Embryonic facial prominence (tissue), 1 donor: ENCODE measurements around the gene MANF.
A peak's percentile ranks its signal among the peaks of the same experiment; 100 is the strongest.
"Not testable (repeated sequence)": the region's sequence is repeated elsewhere in the genome, so short reads cannot be mapped to it uniquely, and the experiment has no call there.

Experiments
- DNase-seq: peaks from one replicate; pipeline ENCODE4 v3.0.0-alpha.2; 2016; ENCODE audit errors: extremely low spot score

The MANF gene

DNA sequence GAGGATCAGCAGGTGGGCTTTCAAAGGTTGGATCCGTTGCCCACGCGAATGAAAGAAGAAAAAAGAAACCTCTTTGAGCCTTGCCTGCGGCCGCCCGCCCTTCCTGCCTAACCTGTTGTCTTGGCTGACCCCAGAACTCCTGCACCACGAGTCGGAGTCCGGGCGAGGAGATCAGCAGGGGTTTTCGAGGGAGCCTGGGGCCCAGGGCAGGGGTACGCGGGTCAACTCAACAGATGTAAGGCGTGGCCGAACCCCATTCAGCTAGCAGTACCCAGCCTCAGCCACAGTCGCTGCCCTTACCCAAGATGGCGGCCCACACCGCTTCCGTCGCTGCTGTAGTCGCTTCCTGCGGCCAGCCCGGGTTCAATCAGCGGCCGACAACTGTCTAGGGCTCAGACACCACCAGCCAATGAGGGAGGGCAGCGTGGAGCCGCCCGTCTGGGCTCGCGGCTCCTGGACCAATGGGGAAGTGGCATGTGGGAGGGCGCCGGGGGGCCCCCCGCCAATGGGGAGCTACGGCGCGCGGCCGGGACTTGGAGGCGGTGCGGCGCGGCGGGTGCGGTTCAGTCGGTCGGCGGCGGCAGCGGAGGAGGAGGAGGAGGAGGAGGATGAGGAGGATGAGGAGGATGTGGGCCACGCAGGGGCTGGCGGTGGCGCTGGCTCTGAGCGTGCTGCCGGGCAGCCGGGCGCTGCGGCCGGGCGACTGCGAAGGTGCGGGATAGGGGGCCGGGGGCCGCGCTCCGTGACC, at the start of gene MANF:
MANF (plus strand) TSS at position 566 of the 748 bp plus-strand sequence; CDS start at position 618, 52 bp downstream.
- peak; percentile 97 for DNase-seq

DNA sequence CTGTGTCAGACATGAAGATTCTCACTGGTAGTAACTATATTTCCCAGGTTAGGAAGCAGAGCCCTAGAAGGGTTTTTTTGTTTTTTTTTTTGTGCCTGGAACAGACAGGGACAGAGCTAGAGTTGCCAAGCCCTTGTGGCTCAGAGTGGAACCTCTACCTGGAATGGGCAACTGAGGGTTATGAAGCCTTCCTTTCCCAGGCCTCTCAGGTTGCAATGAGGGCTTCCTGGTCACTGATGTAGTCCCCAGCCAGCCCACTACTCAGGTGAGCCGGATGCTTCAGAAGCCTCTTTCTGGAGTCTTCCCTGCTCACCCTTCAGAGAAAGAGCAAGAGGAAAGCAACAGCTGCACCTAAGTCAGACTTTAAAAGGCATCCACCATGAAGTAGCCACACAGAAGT, 48.8 kb upstream of the MANF start:
- DNase-seq, result no peak

DNA sequence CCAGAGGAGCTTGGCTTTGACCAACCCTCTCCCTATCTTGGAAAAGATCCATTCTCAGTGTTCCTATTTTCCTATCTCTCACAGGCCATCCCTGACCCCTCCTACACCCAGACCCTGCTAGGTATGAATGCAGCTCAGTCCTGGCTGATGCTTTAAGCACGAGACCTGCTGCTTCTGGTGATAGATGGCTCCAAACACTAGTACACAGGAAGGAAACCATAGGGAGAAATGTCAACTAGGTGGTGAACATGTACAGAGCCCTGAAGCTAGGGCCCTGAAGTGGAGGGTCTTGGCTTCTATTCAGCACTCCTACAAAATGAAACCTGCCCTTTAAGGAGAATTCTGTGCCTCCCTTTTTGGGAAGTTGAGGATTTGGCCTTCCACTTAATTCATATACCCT, 47.4 kb upstream of the MANF start:
- no peak for DNase-seq

- DNase-seq, result no peak
These were observed 46.5 kb upstream of the MANF start for GRCh38 chr3:51338632-51339031.

DNA sequence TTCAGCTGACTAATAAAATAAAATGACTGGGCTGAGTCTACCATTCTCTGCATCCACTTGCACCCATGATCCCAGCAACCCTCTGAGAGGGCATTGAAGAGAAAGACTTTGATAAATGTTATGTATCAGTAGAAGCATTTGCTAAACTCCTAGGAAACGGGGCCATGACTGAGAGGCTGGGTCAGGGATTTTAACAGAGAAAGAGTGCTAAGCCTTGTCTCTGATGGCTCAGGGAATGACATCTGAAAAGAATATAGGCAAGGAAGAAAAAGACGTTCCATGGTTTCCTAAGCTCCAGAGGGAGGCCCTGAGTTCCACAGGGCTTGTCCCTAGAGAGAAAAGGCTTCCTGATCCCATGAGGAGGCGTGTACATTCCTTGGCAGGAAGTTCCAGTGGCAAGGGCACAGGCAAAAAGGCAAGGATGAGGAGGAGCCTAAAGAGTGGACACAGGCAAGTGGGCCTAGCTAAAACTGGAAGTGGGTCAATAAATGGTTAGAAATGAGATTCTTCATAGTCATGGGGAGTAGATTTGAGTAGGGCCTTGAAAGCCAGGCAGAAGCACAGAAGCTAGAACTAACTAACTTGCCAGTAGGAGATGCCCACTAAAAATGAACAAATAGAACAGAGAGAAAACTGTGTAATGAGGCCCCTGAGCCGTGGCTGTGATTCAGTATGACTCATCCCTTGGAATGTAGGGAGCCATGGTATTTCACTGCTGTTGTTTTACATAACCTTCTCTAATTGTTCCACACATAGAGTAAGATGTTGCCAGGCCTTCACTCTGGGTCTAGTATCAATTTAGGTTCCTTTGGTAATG, 44.9 kb upstream of the MANF start:
- DNase-seq, result no peak

- DNase-seq, result no peak
These were observed 44.0 kb upstream of the MANF start for GRCh38 chr3:51340989-51341636.

DNA sequence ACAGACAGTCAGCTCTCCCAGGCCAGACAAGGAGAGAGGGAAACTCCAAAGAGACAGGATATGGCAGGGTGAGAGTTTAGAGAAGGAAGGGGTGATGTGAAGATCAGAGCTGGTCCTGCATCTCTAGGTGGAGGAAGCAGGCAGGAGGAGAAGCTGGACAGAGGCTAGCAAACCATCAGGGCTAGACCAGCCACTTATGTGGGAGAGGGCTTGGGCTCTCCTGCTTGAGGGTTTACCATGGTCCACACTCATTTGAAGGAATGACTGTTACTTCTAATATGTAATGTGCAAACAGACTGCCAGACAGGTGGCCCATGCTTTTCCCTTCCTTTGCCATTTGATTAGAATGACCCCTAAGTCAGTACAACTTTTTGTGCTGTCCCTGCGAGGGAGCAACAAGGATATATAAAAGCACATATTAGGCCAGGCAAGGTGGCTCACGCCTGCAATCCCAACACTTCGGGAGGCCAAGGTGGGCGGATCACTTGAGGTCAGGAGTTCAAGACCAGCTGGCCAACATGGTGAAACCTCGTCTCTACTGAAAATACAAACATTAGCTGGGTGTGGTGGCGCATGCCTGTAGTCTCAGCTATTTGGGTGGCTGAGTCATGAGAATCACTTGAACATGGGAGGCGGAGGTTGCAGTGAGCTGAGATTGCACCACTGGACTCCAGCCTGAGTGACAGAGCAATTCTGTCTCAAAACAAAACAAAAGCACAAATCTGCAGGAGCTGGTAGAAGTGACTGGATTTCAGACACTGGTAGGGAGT, 41.0 kb upstream of the MANF start:
- no peak for DNase-seq

DNA sequence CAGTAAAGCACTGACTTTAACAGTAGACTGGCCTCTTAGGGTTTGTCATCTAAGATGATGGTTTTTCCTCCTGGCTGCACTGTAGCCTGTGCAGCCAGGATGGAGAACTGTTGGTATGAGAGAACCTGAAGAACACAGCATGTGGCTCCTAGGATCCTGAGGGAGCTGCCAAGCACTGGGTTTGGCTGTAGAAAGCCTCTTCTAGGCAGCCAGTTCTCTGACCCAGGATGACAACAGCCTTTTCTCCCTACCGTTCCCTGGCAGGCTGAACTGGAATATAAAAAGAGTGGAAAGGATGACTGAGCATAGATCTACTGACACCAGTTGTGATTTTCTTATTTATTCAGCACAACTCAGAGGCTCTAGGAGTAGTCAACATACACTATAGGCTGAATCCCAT, 34.3 kb upstream of the MANF start:
- DNase-seq, result no peak

DNA sequence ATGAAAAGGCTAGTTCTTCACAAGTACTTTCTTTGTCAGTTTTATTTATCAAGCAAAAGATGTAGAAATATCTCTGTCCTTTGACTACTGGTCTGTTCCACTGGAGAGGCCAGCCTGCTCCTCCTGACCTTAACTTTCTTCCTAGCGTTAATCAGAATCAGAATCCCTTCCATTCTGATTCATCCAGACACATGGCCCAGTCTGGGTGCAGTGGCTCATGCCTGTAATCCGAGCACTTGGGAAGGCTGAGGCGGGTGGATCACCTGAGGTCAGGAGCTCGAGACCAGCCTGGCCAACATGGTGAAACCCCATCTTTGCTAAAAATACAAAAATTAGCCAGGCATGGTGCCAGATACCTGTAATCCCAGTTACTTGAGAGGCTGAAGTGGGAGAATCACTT, 32.0 kb upstream of the MANF start:
- DNase-seq, result no peak

GRCh38 chr3:51353691-51354090, 31.4 kb upstream of the MANF start:
- no peak for DNase-seq

GRCh38 chr3:51354172-51354571, 30.9 kb upstream of the MANF start:
- DNase-seq, result no peak

- DNase-seq, result no peak
These were observed 30.1 kb upstream of the MANF start for GRCh38 chr3:51354731-51355615.

- DNase-seq, result no peak
These were observed 29.1 kb upstream of the MANF start for GRCh38 chr3:51355891-51356578.

DNA sequence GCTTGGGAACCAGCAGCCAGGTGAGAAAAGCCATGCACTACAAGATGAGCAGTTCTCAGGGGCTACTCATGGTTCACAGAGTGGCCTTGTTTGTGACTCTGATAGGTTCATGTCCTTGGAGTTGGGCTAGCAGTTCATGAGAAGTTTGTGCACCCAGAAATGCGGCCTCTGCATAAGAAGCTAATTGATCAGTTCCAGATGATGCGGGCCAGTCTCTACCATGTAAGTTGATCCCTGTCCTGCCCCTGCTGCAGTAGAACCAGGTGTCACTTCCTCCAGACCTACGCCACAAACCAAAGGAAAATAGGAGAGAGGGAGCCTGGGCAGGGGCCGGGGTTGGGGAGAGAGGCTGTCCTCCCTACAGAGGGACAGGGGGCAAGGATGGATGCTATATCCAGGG, 27.2 kb upstream of the MANF start:
- DNase-seq, result no peak

- no peak for DNase-seq
These were observed 26.1 kb upstream of the MANF start for GRCh38 chr3:51358981-51359380.

DNA sequence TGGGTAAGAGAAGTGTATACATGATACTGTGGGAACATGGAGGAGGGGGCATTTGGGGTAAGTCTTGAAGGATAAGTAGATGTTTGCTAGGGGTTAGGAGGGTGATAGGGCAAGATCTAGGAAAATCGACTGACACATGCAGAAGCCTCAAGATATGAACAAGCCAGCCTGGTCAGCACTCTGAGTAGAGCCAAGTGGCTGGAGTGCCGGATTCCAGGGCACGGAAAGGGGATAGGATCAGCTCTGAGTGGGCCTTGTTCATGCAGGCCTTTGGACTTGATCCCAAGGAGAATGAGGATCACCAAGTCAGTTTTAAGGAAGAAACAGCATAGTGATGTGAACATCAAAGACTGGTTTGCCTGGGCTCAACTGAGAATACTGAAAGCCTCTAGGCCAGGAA, 24.3 kb upstream of the MANF start:
- no peak for DNase-seq

- no peak for DNase-seq
These were observed 23.3 kb upstream of the MANF start for GRCh38 chr3:51361746-51362145.

- DNase-seq, result no peak
These were observed 22.6 kb upstream of the MANF start for GRCh38 chr3:51362476-51362875.

DNA sequence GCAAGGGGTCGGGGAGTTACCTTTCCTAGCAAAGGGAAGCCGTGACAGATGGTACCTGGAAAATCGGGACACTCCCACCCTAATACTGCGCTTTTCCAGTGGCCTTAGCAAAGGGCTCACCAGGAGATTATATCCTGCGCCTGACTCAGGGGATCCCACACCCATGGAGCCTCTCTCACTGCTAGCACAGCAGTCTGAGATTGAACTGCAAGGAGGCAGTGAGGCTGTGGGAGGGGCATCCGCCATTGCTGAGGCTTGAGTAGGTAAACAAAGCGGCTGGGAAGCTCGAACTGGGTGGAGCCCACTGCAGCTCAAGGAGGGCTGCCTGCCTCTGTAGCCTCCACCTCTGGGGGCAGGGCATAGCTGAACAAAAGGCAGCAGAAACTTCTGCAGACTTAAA, 16.8 kb upstream of the MANF start:
- not testable (repeated sequence) for DNase-seq

DNA sequence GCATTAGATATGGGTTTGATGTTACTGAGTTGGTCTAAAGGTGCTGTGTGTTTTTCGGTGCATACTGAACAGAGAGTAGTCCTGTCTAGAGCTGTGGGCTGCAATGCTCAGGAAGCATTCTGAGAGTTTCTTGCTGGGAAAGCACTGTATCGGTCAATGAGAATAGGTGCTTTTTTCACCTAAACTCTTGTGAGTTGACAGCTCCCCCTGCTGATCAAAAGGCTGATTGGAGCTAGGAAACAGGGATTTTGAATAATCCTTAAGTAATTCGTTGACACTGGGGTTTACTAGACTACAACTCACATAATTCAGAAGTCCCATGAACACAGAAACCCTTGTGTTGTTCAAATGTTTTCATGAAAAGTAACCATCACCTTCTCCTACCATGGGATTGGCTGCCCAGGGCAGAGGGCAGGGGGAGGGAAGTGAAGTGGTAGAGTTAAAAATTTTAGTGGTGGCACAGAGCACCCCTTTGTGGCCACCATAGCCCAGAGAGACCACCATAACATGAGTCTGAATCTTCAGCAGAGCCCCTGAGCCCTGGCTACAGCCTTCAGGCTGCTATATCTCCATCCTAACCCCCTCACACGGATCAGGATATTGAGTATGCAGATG, 13.0 kb upstream of the MANF start:
- peak; percentile 40 for DNase-seq
